Dedifferentiated amniotic fluid mesenchymal stem cell (primary cell): ENCODE results near the gene EGLN1.

Experiments used
- DNase-seq: peaks from one replicate; pipeline ENCODE4 v3.0.0-alpha.2; 2016; ENCODE audit errors: extremely low spot score

The EGLN1 gene

DNA sequence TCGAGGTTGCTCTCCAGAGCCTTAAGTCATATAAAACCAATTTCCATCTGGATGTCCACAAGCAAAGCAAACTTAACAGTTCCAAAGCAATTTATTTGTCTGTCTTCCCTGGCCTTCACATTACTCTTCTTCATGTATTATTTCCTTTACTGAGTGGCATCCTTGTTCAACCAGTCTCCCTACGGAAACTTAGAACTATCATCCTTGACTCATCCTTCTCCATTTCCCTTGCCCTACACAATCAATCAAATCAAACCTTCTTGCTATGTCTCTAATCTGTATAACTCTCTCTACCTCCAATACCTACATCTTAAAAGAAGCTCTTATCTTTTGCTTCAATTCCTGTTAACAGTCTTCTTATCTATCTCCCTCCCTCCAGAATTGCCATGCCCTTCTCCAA is 25.4 kb downstream of the EGLN1 start:
- DNase-seq: no peak

DNA sequence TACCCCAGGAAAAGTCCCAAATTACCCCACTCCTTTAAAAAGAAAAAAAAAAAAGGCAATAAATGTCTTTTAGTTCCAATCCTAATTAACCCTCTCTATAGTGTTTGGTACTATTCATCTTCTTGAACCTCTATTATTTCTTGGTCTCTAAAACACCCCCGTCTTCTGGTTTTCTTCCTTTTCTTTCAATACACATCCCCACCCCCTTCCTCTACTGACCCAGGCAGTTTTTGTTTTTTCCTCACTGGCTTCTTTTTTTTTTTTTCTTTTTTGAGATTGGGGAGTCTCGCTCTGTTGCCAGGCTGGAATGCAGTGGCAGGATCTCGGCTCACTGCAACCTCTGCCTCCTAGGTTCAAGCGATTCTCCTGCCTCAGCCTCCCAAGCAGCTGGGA is 26.1 kb downstream of the EGLN1 start:
- no peak for DNase-seq

DNA sequence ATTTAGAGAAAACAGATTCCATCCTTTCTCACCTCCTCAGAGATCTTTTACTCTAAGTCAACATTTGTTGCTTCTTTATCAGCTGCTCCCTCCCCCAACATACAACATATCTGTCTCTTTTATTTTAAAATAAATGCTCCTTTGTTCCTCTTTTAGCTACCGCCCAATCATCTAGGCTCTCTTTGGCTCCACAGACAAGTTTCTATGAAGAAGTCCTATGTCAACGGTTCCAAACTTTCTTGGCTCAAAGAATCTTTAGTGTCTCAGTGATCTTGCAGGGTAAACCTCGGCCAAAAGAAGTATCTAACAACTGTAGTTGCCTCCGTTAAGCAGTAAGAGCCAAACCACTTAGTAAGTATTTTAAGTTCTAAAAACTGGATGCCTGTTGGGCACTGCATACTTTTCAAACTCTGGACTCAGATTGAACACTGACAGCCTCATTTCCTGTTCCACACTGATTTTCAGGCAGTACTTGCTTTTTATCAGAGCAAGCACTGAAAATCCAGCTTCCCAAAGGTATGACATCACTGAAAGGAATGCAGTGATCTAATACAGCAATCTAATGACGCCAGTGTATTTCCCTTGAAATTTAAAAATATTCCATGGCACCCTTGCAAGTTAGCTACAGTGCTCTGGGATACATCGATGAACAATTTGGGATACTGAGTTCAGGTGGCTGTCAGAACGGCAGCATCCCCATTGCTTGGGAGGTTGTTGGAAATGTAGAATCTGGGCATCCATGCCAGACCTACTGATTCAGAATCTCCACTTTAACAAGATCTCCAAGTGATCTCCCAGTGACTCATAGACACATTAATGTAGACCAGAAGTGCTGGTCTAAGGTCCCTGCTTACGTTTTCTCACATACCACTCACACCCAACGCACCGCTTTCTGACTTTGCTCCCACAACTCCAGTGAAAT is 26.8 kb downstream of the EGLN1 start:
- DNase-seq: peak; percentile 88

DNA sequence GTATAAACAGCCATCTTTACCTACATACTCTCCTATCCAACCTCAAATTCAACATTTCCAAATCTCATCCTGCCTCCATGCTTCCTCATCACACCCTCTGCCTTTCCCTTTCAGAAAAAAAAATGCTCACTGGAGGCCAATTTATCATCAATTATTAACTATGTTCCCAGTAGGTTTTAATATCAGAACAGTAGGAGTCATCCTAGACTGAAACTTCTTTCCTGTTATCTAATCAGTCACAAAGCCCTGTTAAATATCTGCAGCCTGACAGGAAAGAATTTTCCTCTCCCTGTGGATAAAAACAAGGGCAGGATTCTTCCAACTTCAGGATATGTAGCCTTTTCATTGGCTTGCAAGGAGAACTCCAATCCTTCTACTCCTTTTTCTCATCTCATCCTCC is 28.4 kb downstream of the EGLN1 start:
- DNase-seq: no peak

DNA sequence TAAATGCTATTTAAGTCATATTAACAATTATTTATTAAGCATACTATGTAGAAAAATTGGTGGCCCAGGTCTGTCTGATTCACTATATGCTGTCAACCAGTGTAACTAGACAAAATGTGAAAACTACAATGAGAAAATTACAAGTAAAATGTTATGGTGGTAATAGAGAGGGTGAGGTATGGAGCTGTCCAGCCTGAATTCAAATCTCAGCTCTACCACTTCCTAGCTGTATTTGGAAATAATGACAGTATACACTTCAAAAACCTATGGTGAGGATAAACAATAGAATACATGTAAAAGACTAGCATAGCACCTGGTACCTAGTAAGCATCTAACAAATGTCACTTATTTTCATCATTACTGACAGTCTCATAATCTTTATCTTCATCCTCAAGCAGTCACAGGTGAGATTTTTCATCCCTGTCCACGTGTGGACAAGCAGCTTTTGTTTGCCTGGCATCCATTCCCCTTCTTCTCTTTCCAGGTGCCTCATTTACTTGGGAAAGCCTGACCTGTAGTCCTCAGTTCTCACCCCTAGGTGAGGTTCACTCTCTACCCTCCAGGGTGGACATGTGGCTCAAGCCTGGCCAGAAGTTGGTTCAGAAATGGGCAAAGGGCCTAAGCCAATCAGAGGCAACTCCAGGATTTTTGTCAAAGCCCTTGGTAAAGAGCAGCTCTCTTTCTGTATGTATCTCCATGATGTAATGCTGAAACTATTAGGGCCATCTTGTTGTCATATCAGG is 29.5 kb downstream of the EGLN1 start:
- DNase-seq: no peak

DNA sequence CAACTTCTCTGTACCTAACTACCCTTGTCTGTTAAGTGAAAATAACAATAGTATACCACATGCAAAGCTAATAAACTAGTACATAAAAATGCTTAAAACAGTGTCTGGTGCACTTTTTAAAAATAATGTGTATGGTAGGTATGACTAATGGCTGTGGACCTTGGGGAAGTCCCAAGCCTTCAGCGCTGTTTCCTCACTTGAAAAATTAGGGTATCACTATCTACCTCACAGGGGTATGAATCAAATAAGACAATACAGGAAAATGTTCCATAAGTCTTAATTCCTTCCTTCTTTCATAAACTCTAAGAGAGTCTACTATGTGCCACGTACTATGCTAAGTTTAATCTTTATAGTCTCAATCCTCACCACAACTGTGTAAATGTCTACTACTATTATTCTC is 32.0 kb downstream of the EGLN1 start:
- no peak for DNase-seq

DNA sequence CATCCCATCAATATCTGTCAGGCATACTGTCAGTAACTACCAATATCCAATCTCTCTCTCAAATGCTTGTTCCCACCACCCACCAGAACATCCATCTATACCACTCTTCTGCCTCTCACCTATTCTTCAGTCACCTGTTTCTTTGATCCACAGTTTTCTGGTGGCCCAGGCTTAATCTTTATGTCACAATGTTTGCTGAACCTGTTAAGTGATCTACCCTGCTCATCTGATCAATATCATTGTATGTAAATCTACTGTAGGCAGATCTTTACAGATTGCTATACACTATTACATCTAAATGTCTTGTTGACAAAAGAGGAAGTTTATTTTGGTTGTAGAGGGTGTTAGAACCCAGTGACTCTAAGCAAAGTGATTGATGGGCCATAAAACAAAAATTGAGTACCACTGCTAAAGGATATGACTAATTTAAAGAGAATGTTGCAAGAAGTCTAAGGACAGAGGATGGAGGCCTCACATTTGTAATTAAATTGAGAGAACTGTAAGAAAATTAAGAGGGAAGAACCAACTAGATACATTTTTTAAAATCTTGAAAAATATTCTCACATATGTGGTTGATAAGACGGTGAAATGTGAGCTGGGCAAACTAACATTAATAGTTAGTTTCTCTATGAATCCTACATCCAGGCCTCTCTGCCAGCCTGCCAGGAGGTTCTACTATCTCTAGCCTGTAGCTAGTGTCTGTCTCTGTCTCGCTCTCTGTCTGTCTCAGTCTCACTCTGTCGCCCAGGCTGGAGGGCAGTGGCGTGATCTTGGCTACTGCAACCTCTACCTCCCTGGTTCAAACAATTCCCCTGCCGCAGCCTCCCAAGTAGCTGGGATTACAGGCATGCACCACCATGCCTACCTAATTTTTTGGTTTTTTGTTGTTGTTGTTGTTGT is 34.1 kb downstream of the EGLN1 start:
- no peak for DNase-seq

DNA sequence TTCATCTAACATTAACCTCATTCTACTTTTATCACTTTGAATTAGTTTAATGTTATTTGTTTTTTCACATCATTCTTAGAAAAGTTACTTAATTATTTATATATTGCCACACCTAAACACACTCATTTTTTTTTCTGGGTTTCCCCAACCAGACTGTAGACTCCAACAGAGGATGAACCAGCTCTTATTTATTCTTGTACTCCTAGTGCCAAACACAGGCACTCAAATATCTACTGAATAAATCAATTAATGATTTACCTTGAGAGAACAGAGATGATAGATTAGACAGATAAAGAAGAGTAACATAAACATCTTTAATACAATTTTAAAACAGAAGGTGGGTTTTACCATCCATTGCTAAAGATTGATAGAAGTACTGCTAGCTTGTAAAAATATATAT is 35.6 kb downstream of the EGLN1 start:
- DNase-seq: no peak

DNA sequence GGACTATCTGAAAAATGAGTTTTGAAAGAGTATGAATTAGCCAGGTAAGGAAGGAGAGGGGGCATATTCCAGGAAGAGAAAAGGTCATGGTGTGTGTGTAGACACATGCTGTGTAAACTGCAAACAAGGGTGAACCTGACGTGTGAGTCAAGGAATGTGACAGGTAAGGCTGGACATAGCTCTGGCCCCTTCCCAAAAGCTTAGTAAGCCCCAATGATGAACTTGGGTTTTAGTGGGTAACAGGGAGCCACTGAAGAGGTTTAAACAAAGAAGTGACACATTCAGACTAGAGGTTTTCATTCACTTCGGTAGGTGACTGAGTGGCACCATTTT is 36.7 kb downstream of the EGLN1 start:
- no peak for DNase-seq

DNA sequence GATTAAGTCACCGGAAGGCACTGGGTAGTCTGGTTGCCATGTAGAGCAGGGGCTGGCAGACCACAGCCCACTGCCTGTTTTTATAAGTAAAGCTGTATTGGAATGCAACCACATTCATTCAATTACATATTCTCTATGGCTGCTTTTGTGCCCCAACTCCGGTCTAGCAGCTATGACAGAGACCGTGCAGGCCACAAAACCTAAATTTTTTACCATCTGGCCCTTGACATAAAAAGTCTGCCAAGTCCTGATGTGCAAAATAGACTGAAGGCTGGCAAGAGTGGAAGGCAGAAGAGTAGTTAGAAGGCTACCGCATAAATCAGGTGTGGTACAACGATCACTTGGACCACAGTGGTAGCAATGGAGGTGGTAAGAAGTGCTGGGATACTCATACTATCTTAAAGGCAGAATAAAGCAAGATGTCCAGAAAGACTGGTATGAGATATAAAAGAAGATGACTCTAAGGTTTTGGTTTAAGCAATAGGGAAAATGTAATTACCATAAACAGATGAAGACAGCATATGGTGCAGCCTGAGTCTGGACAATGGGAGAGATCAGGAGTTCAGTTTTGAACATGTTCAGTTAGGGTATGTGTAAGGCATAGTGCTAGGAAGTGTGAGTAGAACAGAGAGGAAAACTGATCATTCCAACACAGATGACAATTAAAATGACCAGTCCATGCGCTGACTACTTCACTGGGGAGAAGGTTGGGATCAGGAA is 37.2 kb downstream of the EGLN1 start:
- DNase-seq: no peak

DNA sequence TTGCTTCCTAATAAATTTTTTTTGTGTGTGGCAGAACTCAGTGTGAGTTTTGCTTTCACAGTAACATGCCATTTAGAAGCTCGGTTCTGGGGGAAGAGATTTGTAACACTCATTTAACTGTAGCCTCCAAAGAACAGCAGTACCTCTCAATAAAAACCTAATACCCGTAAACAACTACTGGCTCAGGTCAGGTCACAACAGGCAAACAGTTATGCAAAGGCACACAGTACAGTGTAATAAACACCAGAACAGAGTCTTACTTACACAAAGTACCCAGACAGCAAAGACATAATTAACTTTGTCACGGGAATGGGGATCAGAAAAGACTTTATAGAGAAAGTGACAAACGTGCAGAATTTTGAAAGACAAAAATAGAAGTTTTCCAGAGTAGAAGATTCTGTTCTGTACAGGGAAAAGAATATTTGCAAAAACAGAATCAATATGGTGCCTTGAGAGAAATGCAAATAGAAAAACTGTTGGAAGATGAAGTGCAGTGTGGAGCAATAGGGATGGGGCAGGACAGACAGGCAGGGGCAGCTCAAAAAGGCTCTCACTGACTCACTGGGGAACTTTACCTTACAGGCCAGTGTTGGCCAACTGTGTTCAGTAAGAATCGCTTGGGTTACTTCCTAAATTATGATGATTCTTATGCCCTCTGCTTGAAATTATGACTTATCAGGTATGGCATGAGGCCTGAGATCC is 38.8 kb downstream of the EGLN1 start:
- no peak for DNase-seq

DNA sequence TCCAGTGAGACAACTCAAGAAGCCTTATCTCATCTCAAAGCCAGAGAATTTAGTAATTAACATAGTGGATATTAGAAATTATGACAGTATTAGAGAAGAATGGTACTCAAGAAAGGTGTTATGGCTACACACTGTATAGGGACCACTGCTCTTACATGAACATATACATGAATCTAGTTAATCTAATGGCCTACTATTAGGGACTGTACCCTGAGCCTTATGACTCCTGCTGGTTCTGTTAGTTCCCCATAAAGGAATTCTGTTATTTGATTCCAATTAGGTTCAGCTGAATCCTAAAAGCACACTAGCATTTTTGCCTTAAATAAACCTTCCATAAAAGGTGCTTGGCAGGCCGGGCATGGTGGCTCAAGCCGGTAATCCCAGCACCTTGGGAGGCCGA is 39.7 kb downstream of the EGLN1 start:
- DNase-seq: no peak

DNA sequence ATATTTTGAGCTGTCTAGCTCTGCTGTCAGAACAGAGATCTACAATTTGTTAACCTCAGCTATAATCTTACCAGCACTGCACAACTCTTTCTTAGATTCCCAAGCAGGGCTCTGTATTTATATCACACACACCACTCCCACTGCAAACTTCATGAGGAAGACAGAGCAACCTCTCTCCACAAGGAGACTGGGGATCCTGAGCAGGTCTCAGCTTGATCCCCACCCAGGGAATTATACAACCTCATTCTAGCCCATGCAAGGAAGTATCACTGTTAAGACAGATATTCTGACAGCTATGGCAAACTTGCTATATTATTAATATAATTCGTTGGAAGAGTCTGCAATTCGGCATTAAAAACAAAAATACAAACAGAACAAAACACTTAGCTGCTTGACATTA is 40.4 kb downstream of the EGLN1 start:
- DNase-seq: no peak

DNA sequence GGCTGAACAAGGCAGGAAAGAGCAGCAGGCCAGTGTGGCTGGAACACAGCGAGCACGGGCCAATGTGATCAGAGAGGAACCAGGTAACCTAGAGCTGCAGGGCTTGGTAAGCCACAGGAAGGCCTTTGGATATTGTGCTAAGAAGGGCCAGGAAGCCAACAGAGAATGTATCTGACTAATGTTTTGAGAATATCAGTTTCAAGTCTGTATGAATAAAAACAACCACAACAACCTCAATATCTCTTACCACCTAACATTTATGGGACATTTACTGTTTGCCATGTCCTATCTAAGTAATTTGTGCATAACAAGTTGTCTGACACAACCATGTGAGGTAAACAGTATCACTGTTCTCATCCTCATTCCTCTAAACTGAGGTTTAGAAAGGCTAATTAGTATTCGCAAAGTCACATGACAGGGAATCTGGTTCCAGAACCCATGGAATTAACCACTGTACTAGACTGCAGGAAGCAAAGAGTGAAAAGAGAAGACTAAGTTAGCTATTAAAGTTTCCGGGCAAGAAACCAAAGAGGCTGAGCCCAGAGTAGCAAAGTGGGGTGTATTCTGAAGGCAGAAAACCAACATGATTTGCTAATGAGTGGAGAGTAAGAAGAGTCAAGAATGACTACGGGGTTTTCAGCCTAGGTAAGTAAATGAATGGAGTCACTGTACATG is 45.1 kb downstream of the EGLN1 start:
- no peak for DNase-seq

DNA sequence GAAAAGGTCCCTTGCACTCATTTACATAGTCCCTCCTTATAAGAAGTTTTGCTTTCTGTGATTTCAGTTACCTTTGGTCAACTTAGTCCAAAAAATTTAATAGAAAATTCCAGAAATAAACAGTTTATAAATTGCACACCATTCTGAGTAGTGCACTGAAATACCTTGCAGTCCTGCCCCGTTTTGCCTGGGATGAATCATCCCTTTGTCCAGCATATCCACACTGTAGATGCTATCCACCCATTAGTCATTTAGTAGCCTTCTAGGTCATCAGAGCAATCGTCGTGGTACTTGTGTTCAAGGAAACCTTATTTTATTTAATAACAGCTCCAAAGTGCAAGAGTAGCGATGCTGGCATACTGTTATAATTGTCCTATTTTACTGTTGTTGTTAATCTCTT is 46.0 kb downstream of the EGLN1 start:
- DNase-seq: no peak

DNA sequence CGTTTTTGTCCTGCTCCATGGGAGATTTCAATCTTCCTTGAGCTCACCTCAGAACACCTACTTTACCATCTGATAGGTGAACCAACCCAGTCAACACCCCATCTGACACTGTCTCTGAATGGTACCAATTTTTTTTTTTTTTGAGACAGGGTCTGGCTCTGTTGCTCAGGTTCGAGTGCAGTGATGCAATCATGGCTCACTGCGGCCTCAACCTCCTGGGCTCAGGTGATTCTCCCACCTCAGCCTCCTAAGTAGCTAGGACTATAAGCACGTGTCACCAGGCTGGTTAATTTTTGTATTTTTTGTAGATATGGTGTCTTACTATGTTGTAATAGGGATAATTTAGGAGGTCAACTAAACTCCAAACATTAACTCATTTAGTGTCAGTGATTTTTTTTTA is 47.7 kb downstream of the EGLN1 start:
- no peak for DNase-seq

DNA sequence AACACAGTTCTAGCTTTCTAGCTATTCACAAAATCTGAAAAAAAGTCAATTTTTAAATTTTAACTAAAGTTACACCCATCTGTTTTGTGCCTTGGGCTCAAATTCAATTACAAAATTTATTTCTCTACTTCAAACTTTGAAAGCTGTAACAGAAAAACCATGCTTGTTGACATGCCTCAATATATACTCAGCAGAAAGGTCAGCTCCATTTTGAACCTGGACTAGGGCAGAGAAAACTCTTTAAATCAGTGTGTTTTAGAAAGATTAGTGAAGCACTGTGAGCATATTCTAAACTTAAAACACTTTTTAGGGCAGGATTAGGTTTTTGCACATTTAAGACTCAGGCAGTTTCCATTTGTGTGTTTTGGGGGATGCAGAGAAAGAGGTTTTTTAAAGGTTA is 49.6 kb downstream of the EGLN1 start:
- DNase-seq: no peak

DNA sequence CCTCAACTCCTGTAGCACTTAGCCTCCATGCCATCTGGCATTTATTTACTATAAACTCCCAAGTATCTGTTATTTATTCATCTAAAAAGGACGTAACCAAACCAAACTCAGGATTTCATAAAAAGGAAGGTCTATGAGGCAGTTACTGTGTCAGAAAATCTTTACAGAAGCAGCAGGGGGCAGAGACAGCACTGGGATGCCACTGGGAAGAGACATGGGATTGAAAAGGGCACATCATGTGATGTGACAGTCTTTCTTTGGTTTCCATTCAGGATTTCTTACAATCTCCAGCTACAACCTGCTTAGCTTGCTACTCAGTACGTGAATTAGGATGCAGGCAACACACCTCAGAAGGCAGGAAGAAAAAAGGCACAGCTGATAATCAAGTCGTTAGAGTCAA is 52.8 kb downstream of the EGLN1 start:
- DNase-seq: no peak

DNA sequence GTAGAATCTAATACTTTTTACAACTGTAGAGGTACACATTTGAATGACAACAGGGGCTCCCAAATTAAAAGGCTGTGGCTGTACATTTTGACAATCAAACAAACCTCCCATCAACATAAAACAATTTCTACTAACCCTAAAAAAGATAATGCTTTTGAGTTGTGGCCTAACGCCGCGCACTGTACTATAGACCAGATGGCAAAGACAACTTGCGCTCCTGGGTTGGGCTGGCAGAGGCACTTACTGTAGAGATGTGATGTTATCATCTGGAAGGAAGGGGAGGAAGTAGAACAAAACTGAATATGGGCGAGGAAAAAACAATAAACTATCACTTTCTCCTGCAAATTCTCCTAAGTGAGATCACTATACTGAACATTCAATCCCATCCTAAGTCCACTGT is 57.9 kb downstream of the EGLN1 start:
- no peak for DNase-seq

DNA sequence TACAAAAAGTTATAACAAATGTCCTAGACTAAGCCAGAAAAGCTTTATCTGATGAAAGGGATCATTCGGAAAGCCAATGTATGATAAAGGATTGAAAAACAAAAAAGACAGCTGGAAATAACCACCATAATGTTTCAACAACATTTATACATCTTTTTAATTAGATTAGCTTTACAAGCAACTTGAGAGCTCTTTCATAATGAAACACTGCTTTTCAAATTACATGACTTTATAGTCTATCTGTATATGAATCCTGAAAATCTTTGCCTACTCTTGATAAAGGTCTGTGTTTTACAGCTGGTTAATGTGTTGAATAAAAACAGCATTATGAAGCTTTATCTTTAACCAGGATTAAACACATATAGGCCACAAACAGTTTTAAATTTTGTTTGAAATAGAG is 58.5 kb downstream of the EGLN1 start:
- no peak for DNase-seq

DNA sequence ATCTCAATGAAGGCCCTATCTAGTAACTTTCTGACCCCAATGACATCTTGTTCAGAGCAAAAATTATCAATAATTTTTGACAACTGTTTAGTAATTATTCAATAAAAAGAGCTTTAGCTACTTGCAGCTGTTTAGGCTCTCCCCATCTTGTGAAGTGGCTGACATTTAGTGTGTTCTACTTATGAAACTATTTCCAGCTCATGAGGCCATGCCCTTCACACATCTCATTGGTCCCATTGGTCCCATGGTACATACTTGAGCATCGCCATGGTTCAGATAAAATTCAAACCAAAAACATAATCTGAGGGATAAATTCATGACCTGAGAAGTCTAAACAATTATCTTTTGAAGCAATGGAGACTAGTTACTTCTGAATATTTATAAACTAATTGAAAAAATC is 59.8 kb downstream of the EGLN1 start:
- DNase-seq: no peak
